ENCODE measurements around the gene UVRAG.

The UVRAG gene

DNA sequence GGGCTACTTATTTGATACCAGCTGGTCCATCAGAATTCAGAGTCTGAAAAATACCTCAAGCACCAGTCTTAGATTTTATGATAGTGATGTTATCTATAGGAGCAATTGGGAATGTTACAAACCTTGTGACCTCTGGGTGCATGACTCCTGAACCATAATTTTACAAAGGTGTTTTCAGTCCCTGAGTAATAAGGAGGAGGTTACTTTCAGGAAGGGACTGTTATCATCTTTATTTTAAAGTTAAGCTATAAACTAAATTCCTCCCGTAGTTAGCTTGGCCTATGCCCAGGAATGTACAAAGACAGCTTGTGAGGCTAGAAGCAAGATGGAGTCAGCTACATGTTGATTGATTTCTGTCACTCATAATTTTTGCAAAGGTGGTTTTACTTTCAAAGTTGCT is 101.9 kb downstream of the UVRAG start:
- no peak for TF ChIP-seq EZH2 (IDR thresholded peaks at IDR 0.05; ENCODE audit: borderline replicate concordance, low read length)
- TF ChIP-seq, protein P1, sequence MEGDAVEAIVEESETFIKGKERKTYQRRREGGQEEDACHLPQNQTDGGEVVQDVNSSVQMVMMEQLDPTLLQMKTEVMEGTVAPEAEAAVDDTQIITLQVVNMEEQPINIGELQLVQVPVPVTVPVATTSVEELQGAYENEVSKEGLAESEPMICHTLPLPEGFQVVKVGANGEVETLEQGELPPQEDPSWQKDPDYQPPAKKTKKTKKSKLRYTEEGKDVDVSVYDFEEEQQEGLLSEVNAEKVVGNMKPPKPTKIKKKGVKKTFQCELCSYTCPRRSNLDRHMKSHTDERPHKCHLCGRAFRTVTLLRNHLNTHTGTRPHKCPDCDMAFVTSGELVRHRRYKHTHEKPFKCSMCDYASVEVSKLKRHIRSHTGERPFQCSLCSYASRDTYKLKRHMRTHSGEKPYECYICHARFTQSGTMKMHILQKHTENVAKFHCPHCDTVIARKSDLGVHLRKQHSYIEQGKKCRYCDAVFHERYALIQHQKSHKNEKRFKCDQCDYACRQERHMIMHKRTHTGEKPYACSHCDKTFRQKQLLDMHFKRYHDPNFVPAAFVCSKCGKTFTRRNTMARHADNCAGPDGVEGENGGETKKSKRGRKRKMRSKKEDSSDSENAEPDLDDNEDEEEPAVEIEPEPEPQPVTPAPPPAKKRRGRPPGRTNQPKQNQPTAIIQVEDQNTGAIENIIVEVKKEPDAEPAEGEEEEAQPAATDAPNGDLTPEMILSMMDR (IDR thresholded peaks at IDR 0.05; ENCODE audit: low read length), result no peak
- no peak overlapping the region for H3K4me3 ChIP-seq (ENCODE audit: low read depth, low read length, poor library complexity, severe bottlenecking)
- H3K9me3 ChIP-seq (ENCODE audit: low read length), result no peaks in the 10 kb centered on the region
- H3K79me2 ChIP-seq (ENCODE audit: insufficient read depth, low read length), result no peaks in the 10 kb centered on the region; the same call in 1 of the 2 replicates
- no peaks in the 10 kb centered on the region for H3K9me2 ChIP-seq (ENCODE audit: low read depth, low read length)
- H3K27me3 ChIP-seq (ENCODE audit: insufficient read depth, low read length), result no peaks in the 10 kb centered on the region
- no peak overlapping the region for H3K27ac ChIP-seq (ENCODE audit: low read depth, low read length, poor library complexity, severe bottlenecking)
- no peaks in the 10 kb centered on the region for H4K20me1 ChIP-seq (ENCODE audit: insufficient read depth, low read length)
- H3F3A ChIP-seq (ENCODE audit: insufficient read depth, low read length), result no peaks in the 10 kb centered on the region
- H2AFZ ChIP-seq (ENCODE audit: low read length), result no peak overlapping the region
- no peak overlapping the region for H3K4me2 ChIP-seq (ENCODE audit: low read length)
- peaks cover 39% of the 10 kb centered on the region for H3K36me3 ChIP-seq (ENCODE audit: insufficient read depth, low read length)
- H3K9ac ChIP-seq (ENCODE audit: low read length), result no peak overlapping the region
- peaks cover 12% of the 10 kb centered on the region for H3K4me1 ChIP-seq (ENCODE audit: insufficient read depth, low read length, severe bottlenecking)

DNA sequence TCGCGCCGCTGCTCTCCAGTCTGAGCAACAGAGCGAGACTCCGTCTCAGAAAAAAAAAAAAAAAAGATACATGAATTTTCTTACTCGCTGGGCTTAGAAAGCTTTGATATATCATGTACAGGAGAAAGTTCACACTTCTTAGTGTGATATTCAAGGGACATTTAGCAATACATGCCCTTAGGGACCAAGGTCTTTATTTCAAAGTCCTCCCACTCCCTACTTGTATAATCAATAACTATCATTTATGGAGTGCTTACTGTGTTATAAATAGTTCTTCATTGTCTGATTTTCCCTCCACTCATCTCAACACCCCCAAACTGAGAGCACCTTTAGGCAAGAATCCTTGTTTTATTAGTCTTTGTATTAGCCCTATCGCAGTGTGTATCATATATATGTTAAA is 103.3 kb downstream of the UVRAG start:
- TF ChIP-seq, protein P1 (IDR thresholded peaks at IDR 0.05; ENCODE audit: low read length), result no peak
- TF ChIP-seq EZH2 (IDR thresholded peaks at IDR 0.05; ENCODE audit: borderline replicate concordance, low read length), result no peak
- Histone ChIP-seq H2AFZ (ENCODE audit: low read length) (no peak overlapping the region), H4K20me1 (ENCODE audit: insufficient read depth, low read length) (no peaks in the 10 kb centered on the region), H3K9ac (ENCODE audit: low read length) (no peak overlapping the region), H3K4me2 (ENCODE audit: low read length) (no peak overlapping the region), H3K27me3 (ENCODE audit: insufficient read depth, low read length) (no peaks in the 10 kb centered on the region), H3K4me3 (ENCODE audit: low read depth, low read length, poor library complexity, severe bottlenecking) (no peak overlapping the region), H3K79me2 (ENCODE audit: insufficient read depth, low read length) (no peaks in the 10 kb centered on the region; the same call in none of the 2 replicates), H3K4me1 (ENCODE audit: insufficient read depth, low read length, severe bottlenecking) (peaks cover 12% of the 10 kb centered on the region), H3F3A (ENCODE audit: insufficient read depth, low read length) (no peaks in the 10 kb centered on the region), H3K9me2 (ENCODE audit: low read depth, low read length) (no peaks in the 10 kb centered on the region), H3K36me3 (ENCODE audit: insufficient read depth, low read length) (peaks cover 25% of the 10 kb centered on the region), H3K9me3 (ENCODE audit: low read length) (no peaks in the 10 kb centered on the region), H3K27ac (ENCODE audit: low read depth, low read length, poor library complexity, severe bottlenecking) (no peak overlapping the region)

DNA sequence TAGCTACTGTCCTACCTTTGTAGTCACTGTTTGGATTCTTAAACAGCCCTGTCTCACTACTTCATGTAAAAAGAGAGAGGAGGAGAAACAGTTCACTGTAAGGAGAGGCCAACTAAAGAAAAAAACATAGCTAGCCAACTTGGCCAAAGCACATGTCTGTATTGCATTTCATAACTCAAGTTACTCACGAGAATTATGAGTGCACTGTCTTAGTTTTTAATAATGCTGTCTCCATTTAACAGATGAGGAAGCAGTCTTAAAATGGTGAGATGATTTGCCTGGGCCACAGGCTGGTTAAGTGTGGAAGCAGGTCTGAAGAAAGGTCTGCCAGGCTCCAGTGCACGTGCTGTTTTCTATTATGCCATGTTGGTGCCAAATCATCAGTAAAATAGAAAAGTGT is 104.5 kb downstream of the UVRAG start:
- Histone ChIP-seq H3K9me3 (ENCODE audit: low read length) (no peaks in the 10 kb centered on the region), H3K4me2 (ENCODE audit: low read length) (peak overlapping the region; percentile 28; the same call in 1 of the 2 replicates), H3K4me1 (ENCODE audit: insufficient read depth, low read length, severe bottlenecking) (peaks cover 12% of the 10 kb centered on the region), H3K79me2 (ENCODE audit: insufficient read depth, low read length) (no peaks in the 10 kb centered on the region; the same call in none of the 2 replicates), H2AFZ (ENCODE audit: low read length) (no peak overlapping the region), H4K20me1 (ENCODE audit: insufficient read depth, low read length) (no peaks in the 10 kb centered on the region), H3F3A (ENCODE audit: insufficient read depth, low read length) (no peaks in the 10 kb centered on the region), H3K9me2 (ENCODE audit: low read depth, low read length) (no peaks in the 10 kb centered on the region), H3K27me3 (ENCODE audit: insufficient read depth, low read length) (no peaks in the 10 kb centered on the region), H3K27ac (ENCODE audit: low read depth, low read length, poor library complexity, severe bottlenecking) (peak overlapping the region; percentile 58), H3K36me3 (ENCODE audit: insufficient read depth, low read length) (peaks cover 14% of the 10 kb centered on the region; the same call in 1 of the 2 replicates), H3K9ac (ENCODE audit: low read length) (no peak overlapping the region; the same call in 1 of the 2 replicates), H3K4me3 (ENCODE audit: low read depth, low read length, poor library complexity, severe bottlenecking) (no peak overlapping the region)
- no peak for TF ChIP-seq EZH2 (IDR thresholded peaks at IDR 0.05; ENCODE audit: borderline replicate concordance, low read length)
- TF ChIP-seq, protein P1 (IDR thresholded peaks at IDR 0.05; ENCODE audit: low read length), result no peak

Measured in OCI-LY1 (cell line).